ENCODE measurements around the gene DUSP23. TPM values are rescaled to one million over a fixed set of nuclear protein-coding genes. Genes with fewer than 3 reads are reported as not detected.

The DUSP23 gene
- total RNA-seq, 1 experiment from 2014 or later, result 35.2 TPM

DNA sequence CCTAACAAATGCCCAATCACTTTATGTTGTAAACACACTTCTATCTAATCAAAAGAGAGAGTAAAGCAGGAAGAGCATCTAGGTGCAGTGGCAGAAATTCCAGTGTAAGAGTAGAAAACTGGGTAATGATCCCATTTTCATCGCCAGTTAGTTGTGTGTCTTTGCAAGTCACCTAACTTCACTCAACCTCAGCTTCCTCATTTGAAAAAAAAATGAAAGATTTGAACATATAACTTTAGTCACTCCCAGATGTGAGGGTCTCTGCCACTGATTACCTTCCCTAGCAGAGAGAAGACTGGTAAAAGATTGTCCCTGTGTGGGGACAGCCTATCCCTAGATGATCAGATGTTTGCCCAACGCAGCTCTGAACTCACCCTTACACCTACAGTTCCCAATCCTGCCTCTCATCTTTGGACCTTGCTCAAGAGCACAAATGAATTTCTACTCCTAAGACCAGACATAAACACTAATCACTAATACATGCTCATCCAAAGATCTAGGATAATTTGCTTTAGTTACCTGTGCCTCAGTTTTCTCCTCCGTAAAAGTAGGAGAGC, 25.2 kb upstream of the DUSP23 start:
- H3K27me3 Mint-ChIP-seq (ENCODE audit: low read depth), result peaks cover 2% of the 10 kb centered on the region; the same call in 1 of the 2 replicates
- H3K4me1 Mint-ChIP-seq, result no peaks in the 10 kb centered on the region
- H3K36me3 Mint-ChIP-seq, result no peaks in the 10 kb centered on the region
- DNase-seq (ENCODE audit: low spot score) (no peak), ATAC-seq (no peak)
- no peaks in the 10 kb centered on the region for H3K9me3 Mint-ChIP-seq
- ChIA-PET CTCF (no interaction called here), POLR2A (no interaction called here)
- no peak overlapping the region for H3K27ac Mint-ChIP-seq
- TF ChIP-seq ZNF423 (CRISPR knock-in tag; IDR thresholded peaks at IDR 0.05) (no peak), TEAD1 (CRISPR knock-in tag; IDR thresholded peaks at IDR 0.05) (no peak), MYBL2 (CRISPR knock-in tag; IDR thresholded peaks at IDR 0.05) (no peak), FOXK1 (CRISPR knock-in tag; IDR thresholded peaks at IDR 0.05) (no peak), ZNF416 (CRISPR knock-in tag; IDR thresholded peaks at IDR 0.05) (no peak), NFE2L1 (CRISPR knock-in tag; IDR thresholded peaks at IDR 0.05) (no peak)
- TF ChIP-seq, protein P1, sequence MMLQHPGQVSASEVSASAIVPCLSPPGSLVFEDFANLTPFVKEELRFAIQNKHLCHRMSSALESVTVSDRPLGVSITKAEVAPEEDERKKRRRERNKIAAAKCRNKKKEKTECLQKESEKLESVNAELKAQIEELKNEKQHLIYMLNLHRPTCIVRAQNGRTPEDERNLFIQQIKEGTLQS (CRISPR knock-in tag; conservative IDR thresholded peaks at IDR 0.05), result no peak
- TF ChIP-seq, protein P2, sequence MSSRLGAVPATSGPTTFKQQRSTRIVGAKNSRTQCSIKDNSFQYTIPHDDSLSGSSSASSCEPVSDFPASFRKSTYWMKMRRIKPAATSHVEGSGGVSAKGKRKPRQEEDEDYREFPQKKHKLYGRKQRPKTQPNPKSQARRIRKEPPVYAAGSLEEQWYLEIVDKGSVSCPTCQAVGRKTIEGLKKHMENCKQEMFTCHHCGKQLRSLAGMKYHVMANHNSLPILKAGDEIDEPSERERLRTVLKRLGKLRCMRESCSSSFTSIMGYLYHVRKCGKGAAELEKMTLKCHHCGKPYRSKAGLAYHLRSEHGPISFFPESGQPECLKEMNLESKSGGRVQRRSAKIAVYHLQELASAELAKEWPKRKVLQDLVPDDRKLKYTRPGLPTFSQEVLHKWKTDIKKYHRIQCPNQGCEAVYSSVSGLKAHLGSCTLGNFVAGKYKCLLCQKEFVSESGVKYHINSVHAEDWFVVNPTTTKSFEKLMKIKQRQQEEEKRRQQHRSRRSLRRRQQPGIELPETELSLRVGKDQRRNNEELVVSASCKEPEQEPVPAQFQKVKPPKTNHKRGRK (CRISPR knock-in tag; IDR thresholded peaks at IDR 0.05; ENCODE audit: borderline replicate concordance), result no peak
- TF ChIP-seq, protein P3, sequence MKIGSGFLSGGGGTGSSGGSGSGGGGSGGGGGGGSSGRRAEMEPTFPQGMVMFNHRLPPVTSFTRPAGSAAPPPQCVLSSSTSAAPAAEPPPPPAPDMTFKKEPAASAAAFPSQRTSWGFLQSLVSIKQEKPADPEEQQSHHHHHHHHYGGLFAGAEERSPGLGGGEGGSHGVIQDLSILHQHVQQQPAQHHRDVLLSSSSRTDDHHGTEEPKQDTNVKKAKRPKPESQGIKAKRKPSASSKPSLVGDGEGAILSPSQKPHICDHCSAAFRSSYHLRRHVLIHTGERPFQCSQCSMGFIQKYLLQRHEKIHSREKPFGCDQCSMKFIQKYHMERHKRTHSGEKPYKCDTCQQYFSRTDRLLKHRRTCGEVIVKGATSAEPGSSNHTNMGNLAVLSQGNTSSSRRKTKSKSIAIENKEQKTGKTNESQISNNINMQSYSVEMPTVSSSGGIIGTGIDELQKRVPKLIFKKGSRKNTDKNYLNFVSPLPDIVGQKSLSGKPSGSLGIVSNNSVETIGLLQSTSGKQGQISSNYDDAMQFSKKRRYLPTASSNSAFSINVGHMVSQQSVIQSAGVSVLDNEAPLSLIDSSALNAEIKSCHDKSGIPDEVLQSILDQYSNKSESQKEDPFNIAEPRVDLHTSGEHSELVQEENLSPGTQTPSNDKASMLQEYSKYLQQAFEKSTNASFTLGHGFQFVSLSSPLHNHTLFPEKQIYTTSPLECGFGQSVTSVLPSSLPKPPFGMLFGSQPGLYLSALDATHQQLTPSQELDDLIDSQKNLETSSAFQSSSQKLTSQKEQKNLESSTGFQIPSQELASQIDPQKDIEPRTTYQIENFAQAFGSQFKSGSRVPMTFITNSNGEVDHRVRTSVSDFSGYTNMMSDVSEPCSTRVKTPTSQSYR (CRISPR knock-in tag; IDR thresholded peaks at IDR 0.05), result no peak
- TF ChIP-seq, protein P4, sequence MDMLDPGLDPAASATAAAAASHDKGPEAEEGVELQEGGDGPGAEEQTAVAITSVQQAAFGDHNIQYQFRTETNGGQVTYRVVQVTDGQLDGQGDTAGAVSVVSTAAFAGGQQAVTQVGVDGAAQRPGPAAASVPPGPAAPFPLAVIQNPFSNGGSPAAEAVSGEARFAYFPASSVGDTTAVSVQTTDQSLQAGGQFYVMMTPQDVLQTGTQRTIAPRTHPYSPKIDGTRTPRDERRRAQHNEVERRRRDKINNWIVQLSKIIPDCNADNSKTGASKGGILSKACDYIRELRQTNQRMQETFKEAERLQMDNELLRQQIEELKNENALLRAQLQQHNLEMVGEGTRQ (CRISPR knock-in tag; IDR thresholded peaks at IDR 0.05), result no peak
- TF ChIP-seq, protein P5, sequence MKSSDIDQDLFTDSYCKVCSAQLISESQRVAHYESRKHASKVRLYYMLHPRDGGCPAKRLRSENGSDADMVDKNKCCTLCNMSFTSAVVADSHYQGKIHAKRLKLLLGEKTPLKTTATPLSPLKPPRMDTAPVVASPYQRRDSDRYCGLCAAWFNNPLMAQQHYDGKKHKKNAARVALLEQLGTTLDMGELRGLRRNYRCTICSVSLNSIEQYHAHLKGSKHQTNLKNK (CRISPR knock-in tag; IDR thresholded peaks at IDR 0.05), result no peak
- TF ChIP-seq, protein P6, sequence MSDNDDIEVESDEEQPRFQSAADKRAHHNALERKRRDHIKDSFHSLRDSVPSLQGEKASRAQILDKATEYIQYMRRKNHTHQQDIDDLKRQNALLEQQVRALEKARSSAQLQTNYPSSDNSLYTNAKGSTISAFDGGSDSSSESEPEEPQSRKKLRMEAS (CRISPR knock-in tag; IDR thresholded peaks at IDR 0.05), result no peak
- H3K4me3 Mint-ChIP-seq, result no peak overlapping the region

DNA sequence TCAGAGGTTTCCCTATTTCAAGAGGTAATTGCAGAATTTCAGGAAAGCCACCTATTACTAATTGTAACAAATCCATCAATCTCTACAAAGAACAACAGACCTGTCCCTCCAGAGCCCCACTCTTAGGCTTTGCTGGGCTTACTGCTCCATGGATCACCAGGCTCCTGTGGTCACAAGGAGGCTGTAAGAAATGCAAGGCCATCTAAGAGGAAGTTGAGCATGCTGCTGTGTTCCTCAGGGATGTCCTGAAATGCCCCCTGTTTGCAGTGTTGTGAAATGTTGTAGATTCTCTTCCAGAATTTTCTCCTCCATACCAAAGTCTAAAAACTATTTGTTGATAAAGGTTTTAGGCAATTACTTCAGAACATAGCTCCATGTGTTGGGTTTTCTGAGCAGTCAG, 24.4 kb upstream of the DUSP23 start:
- no peaks in the 10 kb centered on the region for H3K9me3 Mint-ChIP-seq
- ATAC-seq, result no peak
- no peaks in the 10 kb centered on the region for H3K36me3 Mint-ChIP-seq
- no peaks in the 10 kb centered on the region for H3K4me1 Mint-ChIP-seq
- peaks cover 2% of the 10 kb centered on the region; the same call in 1 of the 2 replicates for H3K27me3 Mint-ChIP-seq (ENCODE audit: low read depth)
- POLR2A ChIA-PET, result no interaction called here
- no peak for TF ChIP-seq GABPB1 (CRISPR knock-in tag; IDR thresholded peaks at IDR 0.05)
- TF ChIP-seq ZNF671 (CRISPR knock-in tag; IDR thresholded peaks at IDR 0.05), result no peak
- TF ChIP-seq CREM (CRISPR knock-in tag; IDR thresholded peaks at IDR 0.05), result no peak
- TF ChIP-seq, protein P7, sequence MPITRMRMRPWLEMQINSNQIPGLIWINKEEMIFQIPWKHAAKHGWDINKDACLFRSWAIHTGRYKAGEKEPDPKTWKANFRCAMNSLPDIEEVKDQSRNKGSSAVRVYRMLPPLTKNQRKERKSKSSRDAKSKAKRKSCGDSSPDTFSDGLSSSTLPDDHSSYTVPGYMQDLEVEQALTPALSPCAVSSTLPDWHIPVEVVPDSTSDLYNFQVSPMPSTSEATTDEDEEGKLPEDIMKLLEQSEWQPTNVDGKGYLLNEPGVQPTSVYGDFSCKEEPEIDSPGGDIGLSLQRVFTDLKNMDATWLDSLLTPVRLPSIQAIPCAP (CRISPR knock-in tag; IDR thresholded peaks at IDR 0.05), result no peak
- TF ChIP-seq GTF2I (CRISPR knock-in tag; conservative IDR thresholded peaks at IDR 0.05), result no peak
- no peak for TF ChIP-seq TEAD1 (CRISPR knock-in tag; IDR thresholded peaks at IDR 0.05)
- TF ChIP-seq ZNF121 (CRISPR knock-in tag; IDR thresholded peaks at IDR 0.05), result no peak
- TF ChIP-seq ZNF416 (CRISPR knock-in tag; IDR thresholded peaks at IDR 0.05), result no peak
- TF ChIP-seq, protein P8, sequence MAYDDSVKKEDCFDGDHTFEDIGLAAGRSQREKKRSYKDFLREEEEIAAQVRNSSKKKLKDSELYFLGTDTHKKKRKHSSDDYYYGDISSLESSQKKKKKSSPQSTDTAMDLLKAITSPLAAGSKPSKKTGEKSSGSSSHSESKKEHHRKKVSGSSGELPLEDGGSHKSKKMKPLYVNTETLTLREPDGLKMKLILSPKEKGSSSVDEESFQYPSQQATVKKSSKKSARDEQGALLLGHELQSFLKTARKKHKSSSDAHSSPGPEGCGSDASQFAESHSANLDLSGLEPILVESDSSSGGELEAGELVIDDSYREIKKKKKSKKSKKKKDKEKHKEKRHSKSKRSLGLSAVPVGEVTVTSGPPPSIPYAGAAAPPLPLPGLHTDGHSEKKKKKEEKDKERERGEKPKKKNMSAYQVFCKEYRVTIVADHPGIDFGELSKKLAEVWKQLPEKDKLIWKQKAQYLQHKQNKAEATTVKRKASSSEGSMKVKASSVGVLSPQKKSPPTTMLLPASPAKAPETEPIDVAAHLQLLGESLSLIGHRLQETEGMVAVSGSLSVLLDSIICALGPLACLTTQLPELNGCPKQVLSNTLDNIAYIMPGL (CRISPR knock-in tag; IDR thresholded peaks at IDR 0.05), result no peak
- TF ChIP-seq, protein P9, sequence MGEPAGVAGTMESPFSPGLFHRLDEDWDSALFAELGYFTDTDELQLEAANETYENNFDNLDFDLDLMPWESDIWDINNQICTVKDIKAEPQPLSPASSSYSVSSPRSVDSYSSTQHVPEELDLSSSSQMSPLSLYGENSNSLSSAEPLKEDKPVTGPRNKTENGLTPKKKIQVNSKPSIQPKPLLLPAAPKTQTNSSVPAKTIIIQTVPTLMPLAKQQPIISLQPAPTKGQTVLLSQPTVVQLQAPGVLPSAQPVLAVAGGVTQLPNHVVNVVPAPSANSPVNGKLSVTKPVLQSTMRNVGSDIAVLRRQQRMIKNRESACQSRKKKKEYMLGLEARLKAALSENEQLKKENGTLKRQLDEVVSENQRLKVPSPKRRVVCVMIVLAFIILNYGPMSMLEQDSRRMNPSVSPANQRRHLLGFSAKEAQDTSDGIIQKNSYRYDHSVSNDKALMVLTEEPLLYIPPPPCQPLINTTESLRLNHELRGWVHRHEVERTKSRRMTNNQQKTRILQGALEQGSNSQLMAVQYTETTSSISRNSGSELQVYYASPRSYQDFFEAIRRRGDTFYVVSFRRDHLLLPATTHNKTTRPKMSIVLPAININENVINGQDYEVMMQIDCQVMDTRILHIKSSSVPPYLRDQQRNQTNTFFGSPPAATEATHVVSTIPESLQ (CRISPR knock-in tag; IDR thresholded peaks at IDR 0.05), result no peak
- TF ChIP-seq, protein P10, sequence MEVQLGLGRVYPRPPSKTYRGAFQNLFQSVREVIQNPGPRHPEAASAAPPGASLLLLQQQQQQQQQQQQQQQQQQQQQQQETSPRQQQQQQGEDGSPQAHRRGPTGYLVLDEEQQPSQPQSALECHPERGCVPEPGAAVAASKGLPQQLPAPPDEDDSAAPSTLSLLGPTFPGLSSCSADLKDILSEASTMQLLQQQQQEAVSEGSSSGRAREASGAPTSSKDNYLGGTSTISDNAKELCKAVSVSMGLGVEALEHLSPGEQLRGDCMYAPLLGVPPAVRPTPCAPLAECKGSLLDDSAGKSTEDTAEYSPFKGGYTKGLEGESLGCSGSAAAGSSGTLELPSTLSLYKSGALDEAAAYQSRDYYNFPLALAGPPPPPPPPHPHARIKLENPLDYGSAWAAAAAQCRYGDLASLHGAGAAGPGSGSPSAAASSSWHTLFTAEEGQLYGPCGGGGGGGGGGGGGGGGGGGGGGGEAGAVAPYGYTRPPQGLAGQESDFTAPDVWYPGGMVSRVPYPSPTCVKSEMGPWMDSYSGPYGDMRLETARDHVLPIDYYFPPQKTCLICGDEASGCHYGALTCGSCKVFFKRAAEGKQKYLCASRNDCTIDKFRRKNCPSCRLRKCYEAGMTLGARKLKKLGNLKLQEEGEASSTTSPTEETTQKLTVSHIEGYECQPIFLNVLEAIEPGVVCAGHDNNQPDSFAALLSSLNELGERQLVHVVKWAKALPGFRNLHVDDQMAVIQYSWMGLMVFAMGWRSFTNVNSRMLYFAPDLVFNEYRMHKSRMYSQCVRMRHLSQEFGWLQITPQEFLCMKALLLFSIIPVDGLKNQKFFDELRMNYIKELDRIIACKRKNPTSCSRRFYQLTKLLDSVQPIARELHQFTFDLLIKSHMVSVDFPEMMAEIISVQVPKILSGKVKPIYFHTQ (CRISPR knock-in tag; IDR thresholded peaks at IDR 0.05), result no peak
- no peak for TF ChIP-seq ZNF317 (CRISPR knock-in tag; IDR thresholded peaks at IDR 0.05; ENCODE audit: borderline replicate concordance, low read depth)
- H3K4me3 Mint-ChIP-seq, result no peak overlapping the region
- no peak for DNase-seq (ENCODE audit: low spot score)
- H3K27ac Mint-ChIP-seq, result no peak overlapping the region
- CTCF ChIA-PET, result no interaction called here

Measured in WTC11 (cell line).